Keratinocyte (primary cell): Measurements from ENCODE around the gene KRT1. TPM values are rescaled to one million over a fixed set of nuclear protein-coding genes. Genes with fewer than 3 reads are reported as not detected.

ENCODE experiments used
- DNase-seq: peaks from one replicate; pipeline ENCODE4 v3.0.0-alpha.2; 2011; ENCODE audit warnings: low read depth, missing footprints, low spot score
- FAIRE-seq: peaks from 2 replicates; lab custom pipeline; 2011; peaks lifted over from hg19 to GRCh38; lab: Jason Lieb, UNC
- H2AFZ ChIP-seq: 2 replicates; pipeline ENCODE4 v1.6.0; 2012; ENCODE audit warnings: low read length, control low read depth, inconsistent platforms; ENCODE audit not compliant: control insufficient read depth
- H3K27ac ChIP-seq: 2 replicates; pipeline ENCODE4 v1.5.1; 2011; ENCODE audit warnings: low read length; ENCODE audit not compliant: control insufficient read depth, insufficient read depth
- H3K27me3 ChIP-seq: 3 replicates; pipeline ENCODE4 v1.6.0; 2011; ENCODE audit warnings: low read length; ENCODE audit not compliant: control insufficient read depth, insufficient read depth; ENCODE audit errors: extremely low read depth
- H3K36me3 ChIP-seq, 2 experiments: 2 replicates in 1 of 2; 3 replicates in 1 of 2; pipeline ENCODE4 v1.5.1; 2011; ENCODE audit warnings: low read length in 2 of 2, mild to moderate bottlenecking in 1 of 2; ENCODE audit not compliant: control insufficient read depth in 2 of 2, insufficient read depth in 2 of 2; ENCODE audit errors: extremely low read depth in 1 of 2
- H3K4me1 ChIP-seq: 3 replicates; pipeline ENCODE4 v1.5.1; 2011; ENCODE audit warnings: low read length; ENCODE audit not compliant: control insufficient read depth, insufficient read depth; ENCODE audit errors: extremely low read depth
- H3K4me2 ChIP-seq: 3 replicates; pipeline ENCODE4 v1.6.0; 2011; ENCODE audit warnings: low read depth, low read length; ENCODE audit not compliant: control insufficient read depth, insufficient read depth; ENCODE audit errors: extremely low read depth
- H3K4me3 ChIP-seq, 3 experiments: fragments of 200-600 bp in 1 of 3; sonication (generic) in 1 of 3; 2 replicates in 2 of 3; 3 replicates in 1 of 3; pipeline ENCODE4 v1.5.1; 2011 to 2016; ENCODE audit warnings: low read length in 3 of 3, mild to moderate bottlenecking in 3 of 3, control low read depth in 2 of 3, inconsistent platforms in 1 of 3, low read depth in 1 of 3, mixed read lengths in 1 of 3, mixed run types in 1 of 3, moderate library complexity in 1 of 3; ENCODE audit not compliant: control insufficient read depth in 2 of 3, insufficient read depth in 2 of 3; ENCODE audit errors: extremely low read depth in 1 of 3
- H3K79me2 ChIP-seq: 2 replicates; pipeline ENCODE4 v1.6.0; 2012; ENCODE audit warnings: low read length; ENCODE audit not compliant: control insufficient read depth, insufficient read depth
- H3K9ac ChIP-seq: 3 replicates; pipeline ENCODE4 v1.6.0; 2011; ENCODE audit warnings: low read length; ENCODE audit not compliant: control insufficient read depth, insufficient read depth; ENCODE audit errors: extremely low read depth
- H3K9me1 ChIP-seq: 3 replicates; pipeline ENCODE4 v1.6.0; 2011; ENCODE audit warnings: low read length; ENCODE audit not compliant: control insufficient read depth, insufficient read depth; ENCODE audit errors: extremely low read depth
- H3K9me3 ChIP-seq: 2 replicates; pipeline ENCODE4 v1.5.1; 2012; ENCODE audit warnings: low read depth, low read length; ENCODE audit not compliant: control insufficient read depth
- H4K20me1 ChIP-seq: 3 replicates; pipeline ENCODE4 v1.6.0; 2011; ENCODE audit warnings: low read length; ENCODE audit not compliant: control insufficient read depth, insufficient read depth; ENCODE audit errors: extremely low read depth
- CTCF ChIP-seq, 3 experiments: IDR thresholded peaks in 1 of 3; conservative IDR thresholded peaks in 1 of 3; optimal IDR thresholded peaks in 1 of 3; 2 replicates in 2 of 3; 3 replicates in 1 of 3; pipeline versions ENCODE3 to v1.5.1; 2011; ENCODE audit warnings: low read length in 3 of 3, mild to moderate bottlenecking in 3 of 3, moderate library complexity in 2 of 3, control low read depth in 1 of 3, inconsistent platforms in 1 of 3; ENCODE audit not compliant: insufficient read depth in 2 of 3; ENCODE audit errors: extremely low read depth in 1 of 3
- EZH2 ChIP-seq: IDR thresholded peaks from one replicate; pipeline ENCODE4 v1.6.1; 2012; ENCODE audit warnings: inconsistent platforms, mild to moderate bottlenecking, low read length, moderate library complexity
- dilution Hi-C: fragments of 300-500 bp; cut with MboI; formaldehyde crosslinking; loops from one replicate; pipeline ENCODE4 v1.7.0; 2020; ENCODE audit warnings: low sequenced_read_pairs; ENCODE audit not compliant: extremely low pct_ligation_motif_present
- polyA plus RNA-seq, 5 experiments: library from polyadenylated mRNA; depleted of rRNA in 3 of 5; stranded (reverse) in 3 of 5; stranded (forward) in 1 of 5; unstranded in 1 of 5; fragments of >200 nt; gene quantifications; 1 replicate in 1 of 5; 2 replicates in 3 of 5; 3 replicates in 1 of 5; pipeline versions ENCODE4 v1.2.1 to v1.2.3, GENCODE V29; 2011 to 2012; ENCODE audit warnings: missing spikeins in 2 of 5, low read depth in 1 of 5, low replicate concordance in 1 of 5

KRT1 gene
- polyA plus RNA-seq, 1 donor (not counting 4 experiments of a cell fraction or from before 2014, with no cell fraction given), result 92.2 TPM

DNA sequence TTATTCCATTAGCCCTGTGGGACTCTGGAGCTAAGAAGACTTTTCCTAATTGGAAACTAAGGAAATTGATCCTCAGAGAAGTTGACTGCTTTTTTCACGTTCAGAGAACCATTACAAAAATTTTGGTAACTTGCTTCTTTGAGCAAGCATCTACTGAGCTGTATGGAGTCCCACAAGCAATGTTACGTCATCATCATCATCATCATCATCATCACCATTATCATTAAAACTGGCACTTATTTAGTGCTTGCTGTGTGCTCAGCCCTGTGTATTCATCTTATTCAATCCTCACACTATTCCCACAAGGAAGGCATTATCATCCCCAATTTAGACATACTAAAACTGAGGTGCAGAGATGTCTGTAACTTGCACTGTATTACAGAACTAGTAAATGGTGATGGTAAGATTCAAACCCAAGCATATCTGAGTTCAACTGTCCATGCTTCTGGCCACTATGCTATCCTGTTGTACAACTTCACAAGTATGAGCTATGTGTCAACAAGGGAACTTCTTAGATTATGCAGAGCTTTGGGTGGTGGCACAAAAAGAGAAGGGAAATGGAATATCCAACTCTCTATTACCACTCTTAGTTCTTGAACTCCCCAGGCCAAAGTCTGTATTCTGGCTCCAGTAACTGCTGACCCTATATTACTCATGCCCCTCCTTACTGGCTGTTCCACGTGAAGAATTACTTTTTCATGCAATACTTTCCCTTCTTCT lies 6.3 kb downstream of the KRT1 start:
- Histone ChIP-seq H3K9me3 (no peaks in the 10 kb centered on the region), H3K4me1 (peaks cover 8% of the 10 kb centered on the region), H3K27me3 (peaks cover 6% of the 10 kb centered on the region), H4K20me1 (no peaks in the 10 kb centered on the region), H3K27ac (no peak overlapping the region), H3K9ac (no peak overlapping the region), H3K4me2 (no peak overlapping the region), H3K79me2 (no peaks in the 10 kb centered on the region), H3K36me3 (no peaks in the 10 kb centered on the region), H3K9me1 (no peaks in the 10 kb centered on the region), H2AFZ (no peak overlapping the region), H3K4me3 (no peak overlapping the region)
- DNase-seq (no peak), FAIRE-seq (no peak)
- dilution Hi-C loops, result no loop called here
- no peak for TF ChIP-seq CTCF (optimal IDR thresholded peaks at IDR 0.05 in 1 of 3, IDR thresholded peaks at IDR 0.05 in 1 of 3, conservative IDR thresholded peaks at IDR 0.05 in 1 of 3; ENCODE audit: extremely low read depth in 1 of 3, insufficient read depth in 2 of 3, low read length in 3 of 3)

DNA sequence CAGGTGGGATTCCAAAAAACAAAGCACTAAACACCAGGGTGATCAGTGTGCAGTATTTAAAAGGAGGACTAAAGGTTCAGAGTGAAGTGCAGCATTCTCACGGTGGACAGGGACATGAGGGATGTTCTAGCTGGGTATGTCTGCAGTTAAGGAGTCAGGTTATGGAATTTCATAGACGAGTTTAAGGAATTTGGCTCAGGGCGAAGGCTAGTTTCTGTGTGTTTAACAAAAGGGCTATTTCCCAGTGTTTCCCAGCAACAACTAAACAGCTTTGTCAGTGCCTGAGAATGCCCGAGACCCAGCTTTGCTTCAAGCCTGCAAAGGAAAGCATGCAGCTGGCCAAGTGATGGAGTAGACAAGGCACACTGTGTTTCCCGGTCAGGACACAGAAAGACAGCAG lies 7.0 kb downstream of the KRT1 start:
- no peak for FAIRE-seq
- DNase-seq, result no peak

More for the DNA sequence above, 7.0 kb downstream of the KRT1 start:
- H3K79me2 ChIP-seq, result no peaks in the 10 kb centered on the region
- H3K27me3 ChIP-seq, result peaks cover 6% of the 10 kb centered on the region
- peaks cover 8% of the 10 kb centered on the region for H3K4me1 ChIP-seq
- TF ChIP-seq EZH2 (no peak), CTCF (optimal IDR thresholded peaks at IDR 0.05 in 1 of 3, IDR thresholded peaks at IDR 0.05 in 1 of 3, conservative IDR thresholded peaks at IDR 0.05 in 1 of 3; ENCODE audit: extremely low read depth in 1 of 3, insufficient read depth in 2 of 3, low read length in 3 of 3) (no peak)
- H3K9me1 ChIP-seq, result no peaks in the 10 kb centered on the region
- no peak overlapping the region for H2AFZ ChIP-seq
- no peaks in the 10 kb centered on the region for H3K9me3 ChIP-seq
- no peak overlapping the region for H3K9ac ChIP-seq
- dilution Hi-C loops, result no loop called here
- no peak overlapping the region for H3K4me2 ChIP-seq
- H3K36me3 ChIP-seq, result no peaks in the 10 kb centered on the region
- no peak overlapping the region for H3K4me3 ChIP-seq
- H3K27ac ChIP-seq, result no peak overlapping the region
- H4K20me1 ChIP-seq, result no peaks in the 10 kb centered on the region
